Neural cell (in vitro differentiated cells): ENCODE results near the gene PTPN9. TPM values are rescaled to one million over a fixed set of nuclear protein-coding genes. Genes with fewer than 3 reads are reported as not detected.

Experiments used
- H2AFZ ChIP-seq: fragments of 200-600, 300-800 bp; sonication (generic), shearing (Covaris generic); 2 replicates; pipeline ENCODE4 v1.6.0; 2014; ENCODE audit warnings: low read depth, mild to moderate bottlenecking, antibody characterized with exemption, low read length, moderate library complexity
- H3F3A ChIP-seq: fragments of 200-600 bp; shearing (Covaris generic); 2 replicates; pipeline ENCODE4 v1.6.1; 2016; ENCODE audit warnings: mild to moderate bottlenecking, moderate library complexity, mixed read lengths, antibody characterized with exemption, low read length; ENCODE audit not compliant: insufficient read depth, poor library complexity, severe bottlenecking
- H3K27ac ChIP-seq: fragments of 200-600, 300-800 bp; sonication (generic), shearing (Covaris generic); 2 replicates; pipeline ENCODE4 v1.5.1; 2014; ENCODE audit warnings: mild to moderate bottlenecking, low read length, moderate library complexity
- H3K27me3 ChIP-seq: fragments of 300-800, 200-600 bp; sonication (generic), shearing (Covaris generic); 2 replicates; pipeline ENCODE4 v1.6.0; 2014; ENCODE audit warnings: mild to moderate bottlenecking, low read depth, low read length, moderate library complexity; ENCODE audit not compliant: insufficient read depth
- H3K36me3 ChIP-seq: fragments of 300-800, 200-600 bp; sonication (generic), shearing (Covaris generic); 2 replicates; pipeline ENCODE4 v1.5.1; 2014; ENCODE audit warnings: mild to moderate bottlenecking, antibody characterized with exemption, low read length, moderate library complexity; ENCODE audit not compliant: insufficient read depth
- H3K4me2 ChIP-seq: fragments of 300-800, 200-600 bp; sonication (generic), shearing (Covaris generic); 2 replicates; pipeline ENCODE4 v1.6.0; 2014; ENCODE audit warnings: mild to moderate bottlenecking, low read length
- H3K4me3 ChIP-seq: fragments of 300-800, 200-600 bp; sonication (generic), shearing (Covaris generic); 2 replicates; pipeline ENCODE4 v1.5.1; 2014; ENCODE audit warnings: mild to moderate bottlenecking, low read length, moderate library complexity
- H3K79me2 ChIP-seq: fragments of 200-600 bp; shearing (Covaris generic); replicated peaks from 2 replicates; pipeline ENCODE4 v1.6.0; 2014; ENCODE audit warnings: mild to moderate bottlenecking, low read length, moderate library complexity; ENCODE audit not compliant: insufficient read depth
- H3K9ac ChIP-seq: fragments of 300-800, 200-600 bp; sonication (generic), shearing (Covaris generic); 2 replicates; pipeline ENCODE4 v1.6.1; 2016; ENCODE audit warnings: mild to moderate bottlenecking, low read length, mixed read lengths
- H3K9me2 ChIP-seq: fragments of 200-600 bp; shearing (Covaris generic); 2 replicates; pipeline ENCODE4 v1.6.1; 2016; ENCODE audit warnings: mild to moderate bottlenecking, low read length, mixed read lengths; ENCODE audit not compliant: insufficient read depth
- H3K9me3 ChIP-seq: fragments of 200-600, 300-800 bp; sonication (generic), shearing (Covaris generic); 2 replicates; pipeline ENCODE4 v1.6.1; 2016; ENCODE audit warnings: mild to moderate bottlenecking, mixed run types, low read length, moderate library complexity, mixed read lengths
- H4K20me1 ChIP-seq: fragments of 200-600 bp; shearing (Covaris generic); 2 replicates; pipeline ENCODE4 v1.6.1; 2016; ENCODE audit warnings: mild to moderate bottlenecking, mixed run types; ENCODE audit not compliant: insufficient read depth
- CTCF ChIP-seq: fragments of 450-650 bp; IDR thresholded peaks from 2 replicates; pipeline ENCODE4 v1.5.1; 2014; ENCODE audit warnings: antibody characterized with exemption, mild to moderate bottlenecking, moderate library complexity; ENCODE audit not compliant: poor library complexity, severe bottlenecking
- EP300 ChIP-seq: fragments of 450-650 bp; conservative IDR thresholded peaks from 2 replicates; pipeline ENCODE4 v1.6.1; 2014; ENCODE audit warnings: antibody characterized with exemption, mild to moderate bottlenecking, moderate library complexity; ENCODE audit not compliant: poor library complexity, severe bottlenecking
- EZH2 ChIP-seq: fragments of 200-600, 300-800 bp; shearing (Covaris generic), sonication (generic); IDR thresholded peaks from 2 replicates; pipeline ENCODE4 v1.6.1; 2014; ENCODE audit warnings: antibody characterized with exemption, low read length, borderline replicate concordance, mild to moderate bottlenecking; ENCODE audit not compliant: insufficient read depth, poor library complexity, severe bottlenecking
- MXI1 ChIP-seq: fragments of 450-650 bp; conservative IDR thresholded peaks from 2 replicates; pipeline ENCODE4 v1.6.1; 2014; ENCODE audit warnings: antibody characterized with exemption, mild to moderate bottlenecking; ENCODE audit not compliant: poor library complexity, severe bottlenecking
- POLR2AphosphoS5 ChIP-seq: IDR thresholded peaks from 2 replicates; pipeline ENCODE4 v1.6.1; 2012
- RAD21 ChIP-seq: fragments of 450-650 bp; conservative IDR thresholded peaks from 2 replicates; pipeline ENCODE4 v1.6.1; 2014; ENCODE audit warnings: antibody characterized with exemption, mild to moderate bottlenecking, moderate library complexity
- REST ChIP-seq: IDR thresholded peaks from 2 replicates; pipeline ENCODE4 v1.6.1; 2012; ENCODE audit warnings: borderline replicate concordance
- SMC3 ChIP-seq: fragments of 450-650 bp; conservative IDR thresholded peaks from 2 replicates; pipeline ENCODE4 v1.6.1; 2014; ENCODE audit warnings: antibody characterized with exemption, mild to moderate bottlenecking, moderate library complexity; ENCODE audit not compliant: poor library complexity
- TAF1 ChIP-seq: IDR thresholded peaks from 2 replicates; pipeline ENCODE4 v1.6.1; 2012; ENCODE audit warnings: low read depth
- polyA plus RNA-seq: library from polyadenylated mRNA; depleted of rRNA; stranded (reverse); fragments of >200 nt; gene quantifications from 2 replicates; pipeline ENCODE4 v1.2.3, GENCODE V29; 2014

PTPN9 gene
- polyA plus RNA-seq, 1 donor from 2014 or later: 33.1 TPM

- no peaks in the 10 kb centered on the region for H3K9me2 ChIP-seq
- no peak overlapping the region for H3K4me2 ChIP-seq
- H3K4me3 ChIP-seq: no peak overlapping the region
- H3F3A ChIP-seq: no peaks in the 10 kb centered on the region
- H3K79me2 ChIP-seq: no peaks in the 10 kb centered on the region
- no peak overlapping the region for H3K9ac ChIP-seq
- TF ChIP-seq MXI1: no peak
- TF ChIP-seq EP300: no peak
- no peaks in the 10 kb centered on the region for H3K36me3 ChIP-seq
- H3K27ac ChIP-seq: no peak overlapping the region
- H4K20me1 ChIP-seq: no peaks in the 10 kb centered on the region
- no peak overlapping the region for H2AFZ ChIP-seq
- no peaks in the 10 kb centered on the region for H3K27me3 ChIP-seq
- no peaks in the 10 kb centered on the region for H3K9me3 ChIP-seq
Measured at GRCh38 chr15:75594276-75594675, 15.2 kb upstream of the PTPN9 start.

DNA sequence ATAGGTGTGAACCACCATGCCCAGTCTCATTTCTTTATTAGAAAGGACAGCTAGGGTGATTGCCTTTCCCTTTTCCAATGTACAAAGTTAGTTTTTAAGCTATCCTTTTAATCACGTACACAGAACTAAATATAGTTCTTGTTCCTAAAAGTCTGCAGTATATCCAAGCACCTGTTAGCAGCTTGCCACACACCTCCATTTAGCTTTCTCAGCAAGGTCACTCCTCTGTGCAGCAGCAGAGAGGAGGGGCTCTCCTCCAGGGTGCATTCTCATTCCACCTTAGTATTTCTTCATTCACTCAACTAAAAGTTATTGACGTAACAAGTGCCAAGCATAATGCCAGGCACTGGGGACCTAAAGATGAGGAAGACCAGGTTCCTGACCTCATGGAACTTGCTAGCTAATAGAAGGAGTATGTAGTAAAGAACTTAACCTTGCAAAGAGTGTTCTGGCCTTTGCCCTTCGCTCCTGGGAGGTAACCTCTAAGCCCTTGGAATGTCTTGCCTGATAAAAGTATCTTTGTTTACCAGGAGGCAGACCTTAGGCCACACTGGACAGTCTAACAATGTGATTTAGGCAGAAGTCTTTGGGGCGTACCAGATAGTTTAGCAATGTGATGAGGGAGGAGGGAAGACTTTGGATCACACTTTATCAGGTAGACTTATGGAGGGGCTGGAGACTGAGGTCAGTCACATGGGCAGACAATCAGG is 12.7 kb upstream of the PTPN9 start:
- H3K27me3 ChIP-seq: no peaks in the 10 kb centered on the region
- no peak overlapping the region for H3K4me2 ChIP-seq
- no peaks in the 10 kb centered on the region for H4K20me1 ChIP-seq
- TF ChIP-seq EZH2: no peak
- TF ChIP-seq MXI1: no peak
- no peak for TF ChIP-seq TAF1
- no peak for TF ChIP-seq REST
- no peak for TF ChIP-seq EP300
- TF ChIP-seq CTCF: no peak
- TF ChIP-seq POLR2AphosphoS5: no peak
- no peak for TF ChIP-seq RAD21
- TF ChIP-seq SMC3: no peak
- no peak overlapping the region for H3K4me3 ChIP-seq
- no peaks in the 10 kb centered on the region for H3K36me3 ChIP-seq
- no peak overlapping the region for H3K9ac ChIP-seq
- no peak overlapping the region for H2AFZ ChIP-seq
- H3K79me2 ChIP-seq: no peaks in the 10 kb centered on the region
- H3F3A ChIP-seq: no peaks in the 10 kb centered on the region
- H3K9me2 ChIP-seq: no peaks in the 10 kb centered on the region
- no peak overlapping the region for H3K27ac ChIP-seq
- no peaks in the 10 kb centered on the region for H3K9me3 ChIP-seq
